ENCODE results near the gene NAA16.
"Not testable (repeated sequence)": the region's sequence is repeated elsewhere in the genome, so short reads cannot be mapped to it uniquely, and the experiment has no call there.

Gene NAA16

GRCh38 chr13:41276824-41277223, 34.2 kb upstream of the NAA16 start:
- Histone ChIP-seq H3K27ac (replicated peaks) (no peak overlapping the region), H3K27me3 (ENCODE audit: insufficient read depth, poor library complexity, severe bottlenecking) (no peaks in the 10 kb centered on the region), H3K4me3 (replicated peaks; ENCODE audit: insufficient read depth, low read length) (no peak overlapping the region)
- TF ChIP-seq SPI1 (IDR thresholded peaks at IDR 0.05; ENCODE audit: borderline replicate concordance, low read depth), result no peak
- TF ChIP-seq CTCF (IDR thresholded peaks at IDR 0.05; ENCODE audit: insufficient read depth, low read length), result no peak
- no peak for TF ChIP-seq REST (IDR thresholded peaks at IDR 0.05; ENCODE audit: insufficient replicate concordance, low read depth)
- no peak for TF ChIP-seq POLR2AphosphoS5 (IDR thresholded peaks at IDR 0.05; ENCODE audit: low read depth)
- no peak for TF ChIP-seq GABPA (IDR thresholded peaks at IDR 0.05; ENCODE audit: low read depth)
- DNase-seq (ENCODE audit: low read depth in 1 of 2, low spot score in 1 of 2), result no peak

- not testable (repeated sequence) for H3K4me3 ChIP-seq (replicated peaks; ENCODE audit: insufficient read depth, low read length); DNase-seq (ENCODE audit: low read depth in 1 of 2, low spot score in 1 of 2); H3K27me3 ChIP-seq (ENCODE audit: insufficient read depth, poor library complexity, severe bottlenecking); H3K27ac ChIP-seq (replicated peaks)
Measured at GRCh38 chr13:41279156-41279555, 31.9 kb upstream of the NAA16 start.

- H3K27me3 ChIP-seq (ENCODE audit: insufficient read depth, poor library complexity, severe bottlenecking), result no peaks in the 10 kb centered on the region
- H3K27ac ChIP-seq (replicated peaks), result peak overlapping the region; percentile 11; the same call in 1 of the 2 replicates
- H3K4me3 ChIP-seq (replicated peaks; ENCODE audit: insufficient read depth, low read length), result no peak overlapping the region
- DNase-seq (ENCODE audit: low read depth in 1 of 2, low spot score in 1 of 2), result peak in 1 of 2 experiments; percentile 69
- TF ChIP-seq POLR2AphosphoS5 (IDR thresholded peaks at IDR 0.05; ENCODE audit: low read depth) (no peak), SPI1 (IDR thresholded peaks at IDR 0.05; ENCODE audit: borderline replicate concordance, low read depth) (peak; percentile 67; the same call in 1 of the 2 replicates), GABPA (IDR thresholded peaks at IDR 0.05; ENCODE audit: low read depth) (no peak), REST (IDR thresholded peaks at IDR 0.05; ENCODE audit: insufficient replicate concordance, low read depth) (no peak), CTCF (IDR thresholded peaks at IDR 0.05; ENCODE audit: insufficient read depth, low read length) (no peak)
Measured at GRCh38 chr13:41282129-41282571, 28.9 kb upstream of the NAA16 start.

- Histone ChIP-seq H3K27me3 (ENCODE audit: insufficient read depth, poor library complexity, severe bottlenecking) (peaks cover 8% of the 10 kb centered on the region), H3K27ac (replicated peaks) (no peak overlapping the region), H3K4me3 (replicated peaks; ENCODE audit: insufficient read depth, low read length) (no peak overlapping the region)
- no peak for DNase-seq (ENCODE audit: low read depth in 1 of 2, low spot score in 1 of 2)
- TF ChIP-seq POLR2AphosphoS5 (IDR thresholded peaks at IDR 0.05; ENCODE audit: low read depth) (no peak), GABPA (IDR thresholded peaks at IDR 0.05; ENCODE audit: low read depth) (no peak), REST (IDR thresholded peaks at IDR 0.05; ENCODE audit: insufficient replicate concordance, low read depth) (no peak), CTCF (IDR thresholded peaks at IDR 0.05; ENCODE audit: insufficient read depth, low read length) (no peak), SPI1 (IDR thresholded peaks at IDR 0.05; ENCODE audit: borderline replicate concordance, low read depth) (no peak)
Measured at GRCh38 chr13:41284512-41285288, 26.4 kb upstream of the NAA16 start.
